ENCODE results near the gene FAM149B1. TPM values are rescaled to one million over a fixed set of nuclear protein-coding genes. Genes with fewer than 3 reads are reported as not detected.

The FAM149B1 gene
- total RNA-seq, 1 experiment from 2014 or later: 31.5 TPM

- no peak overlapping the region for H3K4me3 ChIP-seq (ENCODE audit: low read length)
- H3K27ac ChIP-seq (ENCODE audit: low read length): no peak overlapping the region
- no peaks in the 10 kb centered on the region for H3K27me3 ChIP-seq (ENCODE audit: low read length)
- 0 out of 2 replicates have a peak, but pooled peaks cover 12% of the 10 kb centered on the region for H4K20me1 ChIP-seq (ENCODE audit: insufficient read depth, low read depth, low read length)
- DNase-seq: no peak
- H2AFZ ChIP-seq (ENCODE audit: low read length): no peak overlapping the region
- H3K9me2 ChIP-seq (replicated peaks; ENCODE audit: insufficient read depth, low read length): no peaks in the 10 kb centered on the region
- peaks cover 17% of the 10 kb centered on the region for H3K4me1 ChIP-seq (ENCODE audit: low read length)
- H3K9me3 ChIP-seq (ENCODE audit: low read length): no peaks in the 10 kb centered on the region
- peaks cover 32% of the 10 kb centered on the region for H3K36me3 ChIP-seq (ENCODE audit: insufficient read depth, low read length)
- H3K4me2 ChIP-seq (ENCODE audit: low read depth, low read length, poor library complexity, severe bottlenecking): no peak overlapping the region
- no peak overlapping the region for H3K9ac ChIP-seq (ENCODE audit: low read length)
- H3K79me2 ChIP-seq (ENCODE audit: low read length): peaks cover 84% of the 10 kb centered on the region
These were observed 4.8 kb upstream of the FAM149B1 start for GRCh38 chr10:73163096-73163495.

- Histone ChIP-seq H2AFZ (ENCODE audit: low read length) (no peak overlapping the region), H3K9me3 (ENCODE audit: low read length) (no peaks in the 10 kb centered on the region), H3K4me3 (ENCODE audit: low read length) (peak overlapping the region; percentile 93), H3K79me2 (ENCODE audit: low read length) (peaks cover 80% of the 10 kb centered on the region), H3K36me3 (ENCODE audit: insufficient read depth, low read length) (peaks cover 21% of the 10 kb centered on the region), H3K27me3 (ENCODE audit: low read length) (no peaks in the 10 kb centered on the region), H4K20me1 (ENCODE audit: insufficient read depth, low read depth, low read length) (0 out of 2 replicates have a peak, but pooled peaks cover 2% of the 10 kb centered on the region), H3K4me2 (ENCODE audit: low read depth, low read length, poor library complexity, severe bottlenecking) (peak overlapping the region; percentile 72), H3K9ac (ENCODE audit: low read length) (peak overlapping the region; percentile 91), H3K4me1 (ENCODE audit: low read length) (peaks cover 23% of the 10 kb centered on the region), H3K9me2 (replicated peaks; ENCODE audit: insufficient read depth, low read length) (no peaks in the 10 kb centered on the region), H3K27ac (ENCODE audit: low read length) (no peak overlapping the region)
- DNase-seq: no peak
These were observed 947 bp upstream of the FAM149B1 start for GRCh38 chr10:73166972-73167371.

GRCh38 chr10:73167458-73167782, 499 bp upstream of the FAM149B1 start:
- H3K36me3 ChIP-seq (ENCODE audit: insufficient read depth, low read length): peaks cover 17% of the 10 kb centered on the region
- H2AFZ ChIP-seq (ENCODE audit: low read length): peak overlapping the region; percentile 44; the same call in 1 of the 2 replicates
- no peaks in the 10 kb centered on the region for H3K9me2 ChIP-seq (replicated peaks; ENCODE audit: insufficient read depth, low read length)
- H3K4me3 ChIP-seq (ENCODE audit: low read length): peak overlapping the region; percentile 93
- peak overlapping the region; percentile 72 for H3K4me2 ChIP-seq (ENCODE audit: low read depth, low read length, poor library complexity, severe bottlenecking)
- H4K20me1 ChIP-seq (ENCODE audit: insufficient read depth, low read depth, low read length): no peaks in the 10 kb centered on the region
- DNase-seq: peak; percentile 49
- peak overlapping the region; percentile 41; the same call in 1 of the 2 replicates for H3K27ac ChIP-seq (ENCODE audit: low read length)
- H3K79me2 ChIP-seq (ENCODE audit: low read length): peaks cover 78% of the 10 kb centered on the region
- no peaks in the 10 kb centered on the region for H3K27me3 ChIP-seq (ENCODE audit: low read length)
- peaks cover 27% of the 10 kb centered on the region for H3K4me1 ChIP-seq (ENCODE audit: low read length)
- H3K9me3 ChIP-seq (ENCODE audit: low read length): no peaks in the 10 kb centered on the region
- peak overlapping the region; percentile 91 for H3K9ac ChIP-seq (ENCODE audit: low read length)

- peak overlapping the region; percentile 91 for H3K9ac ChIP-seq (ENCODE audit: low read length)
- no peaks in the 10 kb centered on the region for H3K9me3 ChIP-seq (ENCODE audit: low read length)
- H2AFZ ChIP-seq (ENCODE audit: low read length): no peak overlapping the region
- peak; percentile 57 for DNase-seq
- H3K27me3 ChIP-seq (ENCODE audit: low read length): no peaks in the 10 kb centered on the region
- H3K4me1 ChIP-seq (ENCODE audit: low read length): peaks cover 27% of the 10 kb centered on the region
- peaks cover 7% of the 10 kb centered on the region; the same call in 1 of the 2 replicates for H3K36me3 ChIP-seq (ENCODE audit: insufficient read depth, low read length)
- H4K20me1 ChIP-seq (ENCODE audit: insufficient read depth, low read depth, low read length): no peaks in the 10 kb centered on the region
- H3K79me2 ChIP-seq (ENCODE audit: low read length): peaks cover 70% of the 10 kb centered on the region
- H3K27ac ChIP-seq (ENCODE audit: low read length): peak overlapping the region; percentile 41
- peak overlapping the region; percentile 93 for H3K4me3 ChIP-seq (ENCODE audit: low read length)
- H3K9me2 ChIP-seq (replicated peaks; ENCODE audit: insufficient read depth, low read length): no peaks in the 10 kb centered on the region
- peak overlapping the region; percentile 72 for H3K4me2 ChIP-seq (ENCODE audit: low read depth, low read length, poor library complexity, severe bottlenecking)
These were observed 515 bp downstream of the FAM149B1 start for GRCh38 chr10:73168465-73168803.

- Histone ChIP-seq H3K4me3 (ENCODE audit: low read length) (no peak overlapping the region), H2AFZ (ENCODE audit: low read length) (no peak overlapping the region), H3K27me3 (ENCODE audit: low read length) (no peaks in the 10 kb centered on the region), H3K4me1 (ENCODE audit: low read length) (peaks cover 27% of the 10 kb centered on the region), H3K4me2 (ENCODE audit: low read depth, low read length, poor library complexity, severe bottlenecking) (peak overlapping the region; percentile 72), H3K27ac (ENCODE audit: low read length) (no peak overlapping the region), H3K9me2 (replicated peaks; ENCODE audit: insufficient read depth, low read length) (no peaks in the 10 kb centered on the region), H4K20me1 (ENCODE audit: insufficient read depth, low read depth, low read length) (no peaks in the 10 kb centered on the region), H3K79me2 (ENCODE audit: low read length) (peaks cover 66% of the 10 kb centered on the region), H3K9me3 (ENCODE audit: low read length) (no peaks in the 10 kb centered on the region), H3K36me3 (ENCODE audit: insufficient read depth, low read length) (peaks cover 3% of the 10 kb centered on the region; the same call in 1 of the 2 replicates), H3K9ac (ENCODE audit: low read length) (no peak overlapping the region)
- DNase-seq: no peak
These were observed 1.4 kb downstream of the FAM149B1 start for GRCh38 chr10:73169320-73169719.

- no peak overlapping the region for H3K4me3 ChIP-seq (ENCODE audit: low read length)
- no peak overlapping the region for H3K4me2 ChIP-seq (ENCODE audit: low read depth, low read length, poor library complexity, severe bottlenecking)
- H3K4me1 ChIP-seq (ENCODE audit: low read length): peaks cover 12% of the 10 kb centered on the region; the same call in 1 of the 2 replicates
- H3K36me3 ChIP-seq (ENCODE audit: insufficient read depth, low read length): peaks cover 9% of the 10 kb centered on the region
- peaks cover 31% of the 10 kb centered on the region for H3K79me2 ChIP-seq (ENCODE audit: low read length)
- DNase-seq: no peak
- H2AFZ ChIP-seq (ENCODE audit: low read length): no peak overlapping the region
- no peaks in the 10 kb centered on the region for H4K20me1 ChIP-seq (ENCODE audit: insufficient read depth, low read depth, low read length)
- H3K9me2 ChIP-seq (replicated peaks; ENCODE audit: insufficient read depth, low read length): no peaks in the 10 kb centered on the region
- H3K27ac ChIP-seq (ENCODE audit: low read length): no peak overlapping the region
- no peak overlapping the region for H3K9ac ChIP-seq (ENCODE audit: low read length)
- no peaks in the 10 kb centered on the region for H3K9me3 ChIP-seq (ENCODE audit: low read length)
- no peaks in the 10 kb centered on the region for H3K27me3 ChIP-seq (ENCODE audit: low read length)
These were observed 4.9 kb downstream of the FAM149B1 start for GRCh38 chr10:73172867-73173266.

- Histone ChIP-seq H3K27ac (ENCODE audit: low read length) (no peak overlapping the region), H3K9me3 (ENCODE audit: low read length) (no peaks in the 10 kb centered on the region), H2AFZ (ENCODE audit: low read length) (no peak overlapping the region), H3K4me1 (ENCODE audit: low read length) (peaks cover 7% of the 10 kb centered on the region; the same call in 1 of the 2 replicates), H3K36me3 (ENCODE audit: insufficient read depth, low read length) (peaks cover 9% of the 10 kb centered on the region), H3K79me2 (ENCODE audit: low read length) (peaks cover 18% of the 10 kb centered on the region), H3K4me2 (ENCODE audit: low read depth, low read length, poor library complexity, severe bottlenecking) (no peak overlapping the region), H3K9ac (ENCODE audit: low read length) (no peak overlapping the region), H4K20me1 (ENCODE audit: insufficient read depth, low read depth, low read length) (no peaks in the 10 kb centered on the region), H3K9me2 (replicated peaks; ENCODE audit: insufficient read depth, low read length) (no peaks in the 10 kb centered on the region), H3K4me3 (ENCODE audit: low read length) (no peak overlapping the region), H3K27me3 (ENCODE audit: low read length) (no peaks in the 10 kb centered on the region)
- DNase-seq: no peak
These were observed 6.4 kb downstream of the FAM149B1 start for GRCh38 chr10:73174148-73174925.

- Histone ChIP-seq H3K36me3 (ENCODE audit: insufficient read depth, low read length) (peaks cover 13% of the 10 kb centered on the region; the same call in 1 of the 2 replicates), H2AFZ (ENCODE audit: low read length) (no peak overlapping the region), H3K4me1 (ENCODE audit: low read length) (no peaks in the 10 kb centered on the region), H4K20me1 (ENCODE audit: insufficient read depth, low read depth, low read length) (no peaks in the 10 kb centered on the region), H3K4me2 (ENCODE audit: low read depth, low read length, poor library complexity, severe bottlenecking) (no peak overlapping the region), H3K79me2 (ENCODE audit: low read length) (0 out of 2 replicates have a peak, but pooled peaks cover 10% of the 10 kb centered on the region), H3K4me3 (ENCODE audit: low read length) (no peak overlapping the region), H3K27ac (ENCODE audit: low read length) (no peak overlapping the region), H3K9me3 (ENCODE audit: low read length) (no peaks in the 10 kb centered on the region), H3K9ac (ENCODE audit: low read length) (no peak overlapping the region), H3K9me2 (replicated peaks; ENCODE audit: insufficient read depth, low read length) (no peaks in the 10 kb centered on the region), H3K27me3 (ENCODE audit: low read length) (no peaks in the 10 kb centered on the region)
- DNase-seq: no peak
These were observed 14.6 kb downstream of the FAM149B1 start for GRCh38 chr10:73182568-73182967.
